ENCODE measurements around the gene SPEM3.
"Not testable (repeated sequence)": the region's sequence is repeated elsewhere in the genome, so short reads cannot be mapped to it uniquely, and the experiment has no call there.

SPEM3 gene

DNA sequence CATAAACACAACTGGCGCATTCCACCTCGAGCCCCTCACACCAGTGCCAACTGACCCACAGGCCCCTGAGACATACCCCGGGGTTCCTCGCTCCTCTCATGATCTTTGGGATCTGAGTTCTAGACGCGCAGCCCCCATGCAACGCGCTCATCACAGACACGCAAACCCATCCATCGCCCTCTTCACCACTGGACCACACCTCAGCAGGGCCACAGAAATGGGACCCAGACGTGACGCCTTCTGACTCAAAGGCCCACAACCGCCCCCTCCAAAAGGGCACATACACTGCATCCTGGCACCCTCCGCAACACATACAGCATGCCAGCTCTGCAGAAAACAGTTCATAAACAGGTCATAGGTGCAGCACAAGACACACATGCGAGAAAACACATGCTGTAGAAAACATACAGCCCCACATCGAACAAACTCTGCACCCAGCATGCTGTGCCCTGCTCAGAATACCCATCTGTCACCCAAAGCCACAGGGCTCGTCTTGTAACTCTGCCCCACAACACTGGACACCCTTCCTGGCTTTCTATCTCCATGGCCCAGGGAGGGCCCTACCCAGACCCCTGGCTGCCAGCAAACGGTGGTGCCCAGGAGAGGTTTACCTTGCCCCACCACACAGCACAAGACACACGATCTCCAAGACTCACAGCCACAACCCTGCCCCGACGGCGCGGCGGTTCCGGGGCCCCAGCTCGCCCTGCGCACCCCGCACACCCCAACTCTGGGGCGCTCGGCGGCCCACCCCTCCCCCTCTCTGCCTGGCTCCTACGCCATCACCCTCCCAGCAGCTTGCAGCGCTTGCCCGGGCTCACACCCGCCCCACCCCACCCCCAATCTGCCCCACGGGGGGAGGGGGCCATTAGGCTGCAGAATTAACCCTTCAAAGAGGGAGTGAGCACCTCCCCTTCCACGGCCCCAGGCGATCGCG lies 49.9 kb downstream of the SPEM3 start:
- peak overlapping the region; percentile 65 to 77 for H3K4me3 ChIP-seq (ENCODE audit: low read depth in 1 of 2, low read length in 2 of 2)
- H4K20me1 ChIP-seq (ENCODE audit: insufficient read depth, low read length): peaks cover 32% of the 10 kb centered on the region
- peak overlapping the region; percentile 69 for H2AFZ ChIP-seq (ENCODE audit: low read depth, low read length)
- peaks cover 69% of the 10 kb centered on the region for H3K79me2 ChIP-seq (ENCODE audit: insufficient read depth, low read length)
- H3K4me2 ChIP-seq (ENCODE audit: insufficient read depth, low read length): peak overlapping the region; percentile 88
- peak overlapping the region; percentile 81 for H3K27ac ChIP-seq (ENCODE audit: low read length)
- no peaks in the 10 kb centered on the region for H3K27me3 ChIP-seq (ENCODE audit: insufficient read depth, low read length, poor library complexity)
- no peaks in the 10 kb centered on the region for H3K9me3 ChIP-seq (ENCODE audit: insufficient read depth, low read length, severe bottlenecking)
- H3K9ac ChIP-seq (ENCODE audit: low read depth, low read length): peak overlapping the region; percentile 98
- TF ChIP-seq EZH2 (IDR thresholded peaks at IDR 0.05; ENCODE audit: borderline replicate concordance, low read depth, low read length, severe bottlenecking): no peak
- TF ChIP-seq, protein P1, sequence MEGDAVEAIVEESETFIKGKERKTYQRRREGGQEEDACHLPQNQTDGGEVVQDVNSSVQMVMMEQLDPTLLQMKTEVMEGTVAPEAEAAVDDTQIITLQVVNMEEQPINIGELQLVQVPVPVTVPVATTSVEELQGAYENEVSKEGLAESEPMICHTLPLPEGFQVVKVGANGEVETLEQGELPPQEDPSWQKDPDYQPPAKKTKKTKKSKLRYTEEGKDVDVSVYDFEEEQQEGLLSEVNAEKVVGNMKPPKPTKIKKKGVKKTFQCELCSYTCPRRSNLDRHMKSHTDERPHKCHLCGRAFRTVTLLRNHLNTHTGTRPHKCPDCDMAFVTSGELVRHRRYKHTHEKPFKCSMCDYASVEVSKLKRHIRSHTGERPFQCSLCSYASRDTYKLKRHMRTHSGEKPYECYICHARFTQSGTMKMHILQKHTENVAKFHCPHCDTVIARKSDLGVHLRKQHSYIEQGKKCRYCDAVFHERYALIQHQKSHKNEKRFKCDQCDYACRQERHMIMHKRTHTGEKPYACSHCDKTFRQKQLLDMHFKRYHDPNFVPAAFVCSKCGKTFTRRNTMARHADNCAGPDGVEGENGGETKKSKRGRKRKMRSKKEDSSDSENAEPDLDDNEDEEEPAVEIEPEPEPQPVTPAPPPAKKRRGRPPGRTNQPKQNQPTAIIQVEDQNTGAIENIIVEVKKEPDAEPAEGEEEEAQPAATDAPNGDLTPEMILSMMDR (IDR thresholded peaks at IDR 0.05; ENCODE audit: borderline replicate concordance, extremely low read depth, low read length, poor library complexity, severe bottlenecking): no peak
- H3K4me1 ChIP-seq (ENCODE audit: insufficient read depth, low read length): peaks cover 40% of the 10 kb centered on the region
- ATAC-seq (ENCODE audit: insufficient read depth, low read depth): peak; percentile 28
- H3K36me3 ChIP-seq (ENCODE audit: insufficient read depth, low read length): peaks cover 3% of the 10 kb centered on the region
- peak; percentile 64 for DNase-seq

DNA sequence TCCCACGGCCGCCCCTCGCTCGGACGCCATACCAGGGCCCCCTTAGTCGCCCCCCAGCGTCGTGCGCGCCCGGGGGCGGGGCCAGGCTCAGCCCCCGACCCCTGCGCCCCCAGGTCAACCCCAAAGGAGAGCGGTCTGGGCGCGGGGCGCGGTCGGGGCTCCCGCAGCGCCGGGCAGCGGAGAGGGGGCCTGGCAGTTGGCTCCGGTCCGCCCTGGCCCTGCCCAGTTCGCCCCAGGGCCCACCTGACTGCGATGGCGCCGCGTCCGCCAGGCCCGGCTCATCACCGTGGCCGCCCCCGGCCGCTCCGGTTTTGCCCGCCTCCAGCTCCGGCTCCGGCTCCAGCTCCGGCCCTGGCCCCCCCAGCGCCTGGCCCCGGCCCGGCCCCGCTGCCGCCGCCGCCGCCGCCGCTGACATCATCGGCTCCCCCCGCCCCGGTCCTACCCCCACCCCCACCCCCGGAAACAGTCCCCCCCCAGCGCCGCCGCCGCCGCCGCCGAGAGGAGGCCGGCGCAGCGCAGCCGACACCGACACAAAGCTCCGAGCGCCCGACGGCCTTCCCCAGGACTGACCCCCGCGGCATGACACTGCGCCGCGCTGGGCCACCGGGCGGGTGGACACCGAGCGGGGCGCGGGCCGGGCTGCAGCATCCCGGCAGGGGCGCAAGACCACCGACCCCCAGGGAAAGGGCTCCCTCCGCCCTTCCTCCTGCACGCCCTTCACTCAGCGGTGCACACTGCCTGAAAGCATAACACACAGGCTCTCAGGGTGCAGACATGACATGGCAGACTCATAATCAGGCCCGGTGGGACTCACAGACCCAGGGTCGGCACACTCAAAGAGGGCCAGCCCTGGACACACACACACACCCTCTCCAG lies 50.8 kb downstream of the SPEM3 start, which contains the start of gene ZBTB4:
Gene ZBTB4, minus strand, starts transcription at position 419 of the 876 bp plus-strand sequence. CDS start 12,830 bp downstream, outside the sequence.
- Histone ChIP-seq H3K9me3 (ENCODE audit: insufficient read depth, low read length, severe bottlenecking) (no peaks in the 10 kb centered on the region), H4K20me1 (ENCODE audit: insufficient read depth, low read length) (peaks cover 32% of the 10 kb centered on the region), H3K9ac (ENCODE audit: low read depth, low read length) (peak within 1 kb of the TSS; percentile 98), H3K4me3 (ENCODE audit: low read depth in 1 of 2, low read length in 2 of 2) (peak within 1 kb of the TSS; percentile 65 to 77), H3K79me2 (ENCODE audit: insufficient read depth, low read length) (peaks cover 61% of the 10 kb centered on the region), H3K27me3 (ENCODE audit: insufficient read depth, low read length, poor library complexity) (no peaks in the 10 kb centered on the region), H3K36me3 (ENCODE audit: insufficient read depth, low read length) (peaks cover 3% of the 10 kb centered on the region), H3K27ac (ENCODE audit: low read length) (peak within 1 kb of the TSS; percentile 81), H3K4me1 (ENCODE audit: insufficient read depth, low read length) (peaks cover 40% of the 10 kb centered on the region), H3K4me2 (ENCODE audit: insufficient read depth, low read length) (peak within 1 kb of the TSS; percentile 88), H2AFZ (ENCODE audit: low read depth, low read length) (peak within 1 kb of the TSS; percentile 73)
- TF ChIP-seq EZH2 (IDR thresholded peaks at IDR 0.05; ENCODE audit: borderline replicate concordance, low read depth, low read length, severe bottlenecking): no peak
- TF ChIP-seq, protein P1 (IDR thresholded peaks at IDR 0.05; ENCODE audit: borderline replicate concordance, extremely low read depth, low read length, poor library complexity, severe bottlenecking): no peak
- ATAC-seq (ENCODE audit: insufficient read depth, low read depth) (peak; percentile 23; the same call in 2 of the 3 replicates), DNase-seq (peak; percentile 64)

DNA sequence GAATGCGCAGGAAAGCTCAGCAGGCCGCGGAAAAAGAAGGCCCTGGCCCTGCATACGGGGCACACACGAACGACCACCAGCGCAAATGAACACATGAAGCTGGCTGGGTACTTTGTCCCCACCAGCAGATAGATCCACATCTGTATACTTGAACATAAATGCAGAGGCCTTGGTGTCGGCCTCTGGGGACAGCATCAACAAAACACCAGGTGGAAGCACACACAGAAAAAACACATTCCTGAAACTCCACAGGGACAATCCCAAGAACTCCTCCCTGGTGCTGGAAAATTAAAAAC lies 51.4 kb downstream of the SPEM3 start:
- Histone ChIP-seq H3K27me3 (ENCODE audit: insufficient read depth, low read length, poor library complexity) (no peaks in the 10 kb centered on the region), H3K79me2 (ENCODE audit: insufficient read depth, low read length) (peaks cover 60% of the 10 kb centered on the region), H3K9me3 (ENCODE audit: insufficient read depth, low read length, severe bottlenecking) (no peaks in the 10 kb centered on the region), H3K4me2 (ENCODE audit: insufficient read depth, low read length) (peak overlapping the region; percentile 88), H3K27ac (ENCODE audit: low read length) (peak overlapping the region; percentile 80), H3K36me3 (ENCODE audit: insufficient read depth, low read length) (peaks cover 3% of the 10 kb centered on the region), H3K4me1 (ENCODE audit: insufficient read depth, low read length) (peaks cover 40% of the 10 kb centered on the region), H3K9ac (ENCODE audit: low read depth, low read length) (peak overlapping the region; percentile 98), H2AFZ (ENCODE audit: low read depth, low read length) (peak overlapping the region; percentile 73), H3K4me3 (ENCODE audit: low read depth in 1 of 2, low read length in 2 of 2) (peak overlapping the region; percentile 22 to 65; a peak in 3 of 4 replicates), H4K20me1 (ENCODE audit: insufficient read depth, low read length) (peaks cover 35% of the 10 kb centered on the region)
- no peak for TF ChIP-seq EZH2 (IDR thresholded peaks at IDR 0.05; ENCODE audit: borderline replicate concordance, low read depth, low read length, severe bottlenecking)
- TF ChIP-seq, protein P1 (IDR thresholded peaks at IDR 0.05; ENCODE audit: borderline replicate concordance, extremely low read depth, low read length, poor library complexity, severe bottlenecking): no peak
- ATAC-seq (ENCODE audit: insufficient read depth, low read depth) (no peak), DNase-seq (no peak)

DNA sequence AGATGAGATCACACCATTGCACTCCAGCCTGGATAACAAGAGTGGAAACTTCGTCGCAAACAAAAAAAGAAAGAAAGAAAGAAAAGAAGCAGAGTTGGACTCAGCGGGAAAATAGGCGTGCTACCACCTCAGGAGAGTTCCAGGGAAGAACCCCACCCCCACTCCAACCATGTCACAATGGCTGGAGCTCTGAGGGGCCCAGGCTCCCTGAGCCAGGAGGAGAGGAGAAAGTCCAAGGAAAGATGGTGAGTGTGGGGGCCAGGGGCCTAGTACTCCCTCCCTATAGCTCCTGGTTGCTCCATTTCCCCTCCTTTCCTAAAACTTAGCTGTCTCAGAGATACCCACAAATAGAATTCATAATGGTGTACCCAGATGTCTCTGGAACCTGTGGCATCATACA lies 52.6 kb downstream of the SPEM3 start, which contains the start of gene SLC35G6:
Gene SLC35G6, plus strand, starts transcription at position 172 of the 400 bp plus-strand sequence. Its CDS starts 71 bp downstream, at position 243.
- Histone ChIP-seq H3K27ac (ENCODE audit: low read length) (peak within 1 kb of the TSS; percentile 80), H3K4me3 (ENCODE audit: low read depth in 1 of 2, low read length in 2 of 2) (peak within 1 kb of the TSS in 1 of 2 experiments; percentile 65; a peak in 2 of 4 replicates), H4K20me1 (ENCODE audit: insufficient read depth, low read length) (peaks cover 38% of the 10 kb centered on the region), H3K4me1 (ENCODE audit: insufficient read depth, low read length) (peaks cover 51% of the 10 kb centered on the region), H2AFZ (ENCODE audit: low read depth, low read length) (peak within 1 kb of the TSS; percentile 73; the same call in 1 of the 2 replicates), H3K9ac (ENCODE audit: low read depth, low read length) (peak within 1 kb of the TSS; percentile 98), H3K4me2 (ENCODE audit: insufficient read depth, low read length) (peak within 1 kb of the TSS; percentile 88), H3K79me2 (ENCODE audit: insufficient read depth, low read length) (peaks cover 60% of the 10 kb centered on the region)
- not testable (repeated sequence) for ATAC-seq (ENCODE audit: insufficient read depth, low read depth); H3K9me3 ChIP-seq (ENCODE audit: insufficient read depth, low read length, severe bottlenecking); DNase-seq; H3K36me3 ChIP-seq (ENCODE audit: insufficient read depth, low read length); H3K27me3 ChIP-seq (ENCODE audit: insufficient read depth, low read length, poor library complexity)

Data from DND-41 (cell line).